HEK293 (cell line): ENCODE measurements around the gene HOXD10.

ENCODE experiments used
- OSR2 ChIP-seq: fragments of 450-650 bp; formaldehyde crosslinking; IDR thresholded peaks from 2 replicates; pipeline ENCODE4 v1.5.1; 2016; ENCODE audit warnings: missing biosample characterization, missing genetic modification characterization
- REPIN1 ChIP-seq: fragments of 450-650 bp; formaldehyde crosslinking; IDR thresholded peaks from 2 replicates; pipeline ENCODE4 v1.5.1; 2017; ENCODE audit warnings: missing biosample characterization, missing genetic modification characterization, low read depth
- SP2 ChIP-seq: fragments of 450-650 bp; formaldehyde crosslinking; IDR thresholded peaks from 2 replicates; pipeline ENCODE4 v1.5.1; 2016; ENCODE audit warnings: missing biosample characterization, missing genetic modification characterization
- ZBTB1 ChIP-seq: fragments of 450-650 bp; formaldehyde crosslinking; IDR thresholded peaks from 2 replicates; pipeline ENCODE4 v1.5.1; 2016; ENCODE audit warnings: missing biosample characterization, missing genetic modification characterization
- ZNF155 ChIP-seq: fragments of 450-650 bp; formaldehyde crosslinking; IDR thresholded peaks from 2 replicates; pipeline ENCODE4 v1.5.1; 2016; ENCODE audit warnings: missing biosample characterization, missing genetic modification characterization
- ZNF239 ChIP-seq: fragments of 450-650 bp; formaldehyde crosslinking; IDR thresholded peaks from 2 replicates; pipeline ENCODE4 v1.5.1; 2016; ENCODE audit warnings: missing biosample characterization, missing genetic modification characterization
- ZNF266 ChIP-seq: fragments of 450-650 bp; formaldehyde crosslinking; IDR thresholded peaks from 2 replicates; pipeline ENCODE4 v1.5.1; 2016; ENCODE audit warnings: missing biosample characterization, missing genetic modification characterization, low read depth
- ZNF292 ChIP-seq: fragments of 450-650 bp; formaldehyde crosslinking; IDR thresholded peaks from 2 replicates; pipeline ENCODE4 v1.5.1; 2016; ENCODE audit warnings: low read depth, missing biosample characterization, missing genetic modification characterization, borderline replicate concordance
- ZNF426 ChIP-seq: fragments of 450-650 bp; formaldehyde crosslinking; IDR thresholded peaks from 2 replicates; pipeline ENCODE4 v1.5.1; 2017; ENCODE audit warnings: missing biosample characterization, missing genetic modification characterization, mild to moderate bottlenecking, inconsistent platforms, moderate library complexity
- ZNF747 ChIP-seq: fragments of 450-650 bp; formaldehyde crosslinking; IDR thresholded peaks from 2 replicates; pipeline ENCODE4 v1.5.1; 2016; ENCODE audit warnings: missing biosample characterization, missing genetic modification characterization
- ZNF768 ChIP-seq: fragments of 450-650 bp; formaldehyde crosslinking; IDR thresholded peaks from 2 replicates; pipeline ENCODE4 v1.5.1; 2018; ENCODE audit warnings: missing biosample characterization, mild to moderate bottlenecking, missing genetic modification characterization
- TF ChIP-seq, protein P1 (sequence below): fragments of 450-650 bp; formaldehyde crosslinking; IDR thresholded peaks from 2 replicates; pipeline ENCODE4 v1.5.1; 2016; ENCODE audit warnings: missing biosample characterization, missing genetic modification characterization

DNA sequence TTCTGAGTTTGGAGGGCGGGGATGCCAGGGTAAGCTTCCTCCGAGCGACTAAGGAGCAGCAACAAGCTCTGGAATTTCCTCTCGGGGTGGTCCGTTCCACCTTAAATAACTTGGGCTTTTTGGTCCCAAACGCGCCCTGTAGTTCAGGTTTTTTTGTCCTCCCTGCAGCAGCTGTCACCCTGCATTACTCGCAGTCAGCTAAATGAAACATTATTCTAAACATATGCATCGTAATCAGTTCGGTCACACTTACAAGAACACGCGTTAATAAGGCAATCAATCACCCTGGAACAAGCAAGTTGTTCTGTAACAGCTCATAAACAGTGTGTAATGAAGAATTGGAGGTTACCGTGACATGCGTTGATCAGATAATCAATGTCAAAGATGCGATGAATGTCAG, 41.1 kb upstream of the HOXD10 start:
- TF ChIP-seq ZNF768 (tag by site-specific recombination) (no peak), SP2 (tag by site-specific recombination) (no peak), ZNF292 (tag by site-specific recombination) (no peak), ZNF747 (tag by site-specific recombination) (no peak), ZNF239 (tag by site-specific recombination) (no peak), ZBTB1 (tag by site-specific recombination) (no peak), ZNF426 (tag by site-specific recombination) (no peak), ZNF266 (tag by site-specific recombination) (no peak), ZNF155 (no peak), REPIN1 (no peak), OSR2 (no peak)
- TF ChIP-seq, protein P1, sequence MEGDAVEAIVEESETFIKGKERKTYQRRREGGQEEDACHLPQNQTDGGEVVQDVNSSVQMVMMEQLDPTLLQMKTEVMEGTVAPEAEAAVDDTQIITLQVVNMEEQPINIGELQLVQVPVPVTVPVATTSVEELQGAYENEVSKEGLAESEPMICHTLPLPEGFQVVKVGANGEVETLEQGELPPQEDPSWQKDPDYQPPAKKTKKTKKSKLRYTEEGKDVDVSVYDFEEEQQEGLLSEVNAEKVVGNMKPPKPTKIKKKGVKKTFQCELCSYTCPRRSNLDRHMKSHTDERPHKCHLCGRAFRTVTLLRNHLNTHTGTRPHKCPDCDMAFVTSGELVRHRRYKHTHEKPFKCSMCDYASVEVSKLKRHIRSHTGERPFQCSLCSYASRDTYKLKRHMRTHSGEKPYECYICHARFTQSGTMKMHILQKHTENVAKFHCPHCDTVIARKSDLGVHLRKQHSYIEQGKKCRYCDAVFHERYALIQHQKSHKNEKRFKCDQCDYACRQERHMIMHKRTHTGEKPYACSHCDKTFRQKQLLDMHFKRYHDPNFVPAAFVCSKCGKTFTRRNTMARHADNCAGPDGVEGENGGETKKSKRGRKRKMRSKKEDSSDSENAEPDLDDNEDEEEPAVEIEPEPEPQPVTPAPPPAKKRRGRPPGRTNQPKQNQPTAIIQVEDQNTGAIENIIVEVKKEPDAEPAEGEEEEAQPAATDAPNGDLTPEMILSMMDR: no peak
